Endothelial cell of umbilical vein (primary cell): ENCODE results near the gene SYNJ2BP. TPM values are rescaled to one million over a fixed set of nuclear protein-coding genes. Genes with fewer than 3 reads are reported as not detected.

Source experiments
- BruUV-seq: library from RNA; stranded (reverse); fragments of 400-500 nt; replicated peaks from 2 replicates; lab custom pipeline; 2021; lab: Mats Ljungman, UMichigan
- CTCF ChIA-PET: fragments of 300-600, 350-600 bp; sonication (Branson Sonifier 250); formaldehyde crosslinking; loops from one replicate; lab custom pipeline; 2021; ENCODE audit warnings: antibody characterized with exemption, inconsistent platforms; lab: Charles Lee
- POLR2A ChIA-PET: fragments of 300-600, 350-600 bp; sonication (Branson Sonifier 250); formaldehyde crosslinking; loops from one replicate; lab custom pipeline; 2021; ENCODE audit warnings: antibody characterized with exemption, inconsistent platforms; lab: Charles Lee
- DNase-seq: peaks from one replicate; pipeline ENCODE4 v3.0.0-alpha.2; 2011; ENCODE audit warnings: low read depth, low spot score
- FAIRE-seq: peaks from 2 replicates; lab custom pipeline; 2011; peaks lifted over from hg19 to GRCh38; lab: Jason Lieb, UNC
- H2AFZ ChIP-seq: 2 replicates; pipeline ENCODE4 v1.6.0; 2012; ENCODE audit warnings: low read depth, low read length, control low read depth, inconsistent platforms
- H3K27ac ChIP-seq: 2 replicates; pipeline ENCODE4 v1.5.1; 2011; ENCODE audit warnings: low read depth, mild to moderate bottlenecking, control low read depth, low read length, moderate library complexity; ENCODE audit not compliant: insufficient read depth
- H3K27me3 ChIP-seq, 2 experiments: 2 replicates each; pipeline versions ENCODE4 v1.6.0 to v1.6.1; 2011; ENCODE audit warnings: low read length in 2 of 2, mixed read lengths in 1 of 2; ENCODE audit not compliant: control insufficient read depth in 2 of 2, insufficient read depth in 2 of 2
- H3K36me3 ChIP-seq, 2 experiments: 2 replicates in 1 of 2; 3 replicates in 1 of 2; pipeline ENCODE4 v1.5.1; 2011; ENCODE audit warnings: low read length in 2 of 2, mild to moderate bottlenecking in 1 of 2, moderate library complexity in 1 of 2; ENCODE audit not compliant: control insufficient read depth in 2 of 2, insufficient read depth in 2 of 2; ENCODE audit errors: extremely low read depth in 1 of 2
- H3K4me1 ChIP-seq: 3 replicates; pipeline ENCODE4 v1.5.1; 2011; ENCODE audit warnings: mild to moderate bottlenecking, low read length; ENCODE audit not compliant: control insufficient read depth, insufficient read depth; ENCODE audit errors: extremely low read depth
- H3K4me2 ChIP-seq: 2 replicates; pipeline ENCODE4 v1.6.1; 2011; ENCODE audit warnings: low read length, control low read depth, mixed read lengths; ENCODE audit not compliant: insufficient read depth
- H3K4me3 ChIP-seq, 3 experiments: fragments of 200-600 bp in 1 of 3; sonication (generic), shearing (Covaris generic) in 1 of 3; replicated peaks in 1 of 3; 2 replicates each; pipeline ENCODE4 v1.5.1; 2011 to 2016; ENCODE audit warnings: control low read depth in 3 of 3, low read length in 3 of 3, mild to moderate bottlenecking in 2 of 3, inconsistent platforms in 1 of 3, low read depth in 1 of 3, moderate library complexity in 1 of 3; ENCODE audit not compliant: insufficient read depth in 1 of 3
- H3K79me2 ChIP-seq: 2 replicates; pipeline ENCODE4 v1.6.0; 2012; ENCODE audit warnings: low read length, inconsistent platforms; ENCODE audit not compliant: control insufficient read depth, insufficient read depth
- H3K9ac ChIP-seq: replicated peaks from 2 replicates; pipeline ENCODE3; 2011; ENCODE audit warnings: low read length, control low read depth; ENCODE audit not compliant: insufficient read depth; ENCODE audit errors: extremely low read depth
- H3K9me1 ChIP-seq: replicated peaks from 3 replicates; pipeline ENCODE4 v1.6.0; 2011; ENCODE audit warnings: mild to moderate bottlenecking, low read length; ENCODE audit not compliant: control insufficient read depth, insufficient read depth; ENCODE audit errors: extremely low read depth
- H3K9me3 ChIP-seq: replicated peaks from 2 replicates; pipeline ENCODE4 v1.5.1; 2012; ENCODE audit warnings: low read length, inconsistent platforms; ENCODE audit not compliant: control insufficient read depth, insufficient read depth
- H4K20me1 ChIP-seq: replicated peaks from 2 replicates; pipeline ENCODE3; 2011; ENCODE audit warnings: mild to moderate bottlenecking, low read length; ENCODE audit not compliant: control insufficient read depth, insufficient read depth; ENCODE audit errors: extremely low read depth
- EZH2 ChIP-seq: IDR thresholded peaks from 2 replicates; pipeline ENCODE4 v1.6.1; 2012; ENCODE audit warnings: borderline replicate concordance, low read depth, mild to moderate bottlenecking, moderate library complexity, low read length, inconsistent platforms; ENCODE audit not compliant: severe bottlenecking
- FOS ChIP-seq: IDR thresholded peaks from 2 replicates; pipeline ENCODE4 v1.6.1; 2011; ENCODE audit warnings: mild to moderate bottlenecking, low read length, moderate library complexity, borderline replicate concordance; ENCODE audit not compliant: insufficient read depth
- GATA2 ChIP-seq: IDR thresholded peaks from 2 replicates; pipeline ENCODE4 v1.7.0; 2011; ENCODE audit warnings: low read depth, mild to moderate bottlenecking, moderate library complexity, mixed read lengths, low read length; ENCODE audit not compliant: insufficient read length, insufficient read depth
- JUN ChIP-seq: IDR thresholded peaks from 2 replicates; pipeline ENCODE4 v1.6.1; 2011; ENCODE audit warnings: borderline replicate concordance, low read depth; ENCODE audit not compliant: insufficient read length, insufficient read depth
- MYC ChIP-seq: IDR thresholded peaks from one replicate; pipeline ENCODE4 v1.6.1; 2011; ENCODE audit warnings: mild to moderate bottlenecking, low read depth, low read length
- POLR2A ChIP-seq: IDR thresholded peaks from 2 replicates; pipeline ENCODE4 v1.6.1; 2012; ENCODE audit warnings: low read depth, mild to moderate bottlenecking, control low read depth, low read length
- POLR2AphosphoS5 ChIP-seq: IDR thresholded peaks from 2 replicates; pipeline ENCODE4 v1.6.1; 2012; ENCODE audit warnings: low read depth, mild to moderate bottlenecking, control low read depth, low read length, moderate library complexity; ENCODE audit not compliant: insufficient read depth
- dilution Hi-C: fragments of 300-500 bp; cut with MboI; formaldehyde crosslinking; loops from one replicate; pipeline ENCODE4 v1.15.0; 2019; ENCODE audit warnings: low sequenced_read_pairs; ENCODE audit not compliant: extremely low pct_ligation_motif_present
- intact Hi-C: fragments of 100-400 bp; cut with micrococcal nuclease; formaldehyde crosslinking; loops from one replicate; pipeline ENCODE4 v1.10.0; 2022
- polyA plus RNA-seq, 4 experiments: library from polyadenylated mRNA; depleted of rRNA in 3 of 4; stranded (reverse) in 3 of 4; unstranded in 1 of 4; fragments of >200 nt; gene quantifications; 2 replicates each; pipeline versions ENCODE4 v1.2.1 to v1.2.3, GENCODE V29; 2011 to 2012; ENCODE audit warnings: missing spikeins in 1 of 4
- total RNA-seq: library from RNA; stranded (reverse); gene quantifications from 2 replicates; pipeline ENCODE4 v1.2.3, GENCODE V29; 2021
- TF ChIP-seq, protein P1 (sequence below): IDR thresholded peaks from 2 replicates; pipeline ENCODE4 v1.6.1; 2011; ENCODE audit not compliant: insufficient read depth, insufficient read length
- TF ChIP-seq, protein P2 (sequence below), 2 donors: IDR thresholded peaks; 1 replicate in 1 of 2; 2 replicates in 1 of 2; pipeline ENCODE4 v1.5.1; 2011; ENCODE audit warnings: low read length in 2 of 2, mild to moderate bottlenecking in 2 of 2, moderate library complexity in 2 of 2, control low read depth in 1 of 2, inconsistent platforms in 1 of 2, low read depth in 1 of 2; ENCODE audit not compliant: insufficient read depth in 1 of 2; ENCODE audit errors: extremely low read depth in 1 of 2

Gene SYNJ2BP
- total and polyA plus RNA-seq, 2 donors (not counting 3 experiments of a cell fraction or from before 2014, with no cell fraction given): 13.1 to 26.9 TPM

DNA sequence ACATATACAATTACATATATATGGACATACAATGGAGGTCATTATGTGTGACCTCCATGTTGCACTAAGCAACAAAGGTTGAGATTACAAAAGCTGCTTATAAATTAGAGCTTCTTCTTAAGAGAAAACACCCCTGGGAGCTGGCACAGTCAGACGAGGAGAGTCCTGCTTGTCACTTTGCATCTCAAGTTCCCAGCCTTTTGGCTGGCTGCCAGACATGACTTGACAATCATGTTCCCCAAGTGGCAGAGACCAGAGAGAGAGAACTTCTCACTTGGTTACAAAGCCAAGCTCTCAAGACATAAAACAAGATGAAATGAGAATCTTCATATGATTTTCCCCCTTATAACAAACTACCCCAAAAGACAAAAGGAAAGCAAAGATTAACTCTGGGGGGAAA is 8.5 kb upstream of the SYNJ2BP start:
- CTCF ChIA-PET: no interaction called here
- dilution Hi-C loops (no loop called here), intact Hi-C loops (no loop called here)
- Histone ChIP-seq H3K4me3 (no peak overlapping the region), H3K36me3 (no peaks in the 10 kb centered on the region), H2AFZ (no peak overlapping the region), H3K4me2 (no peak overlapping the region), H4K20me1 (no peaks in the 10 kb centered on the region), H3K9ac (no peak overlapping the region), H3K9me3 (no peaks in the 10 kb centered on the region), H3K27me3 (no peaks in the 10 kb centered on the region), H3K4me1 (no peaks in the 10 kb centered on the region), H3K79me2 (no peaks in the 10 kb centered on the region), H3K9me1 (no peaks in the 10 kb centered on the region), H3K27ac (no peak overlapping the region)
- TF ChIP-seq POLR2A: no peak
- TF ChIP-seq, protein P1, sequence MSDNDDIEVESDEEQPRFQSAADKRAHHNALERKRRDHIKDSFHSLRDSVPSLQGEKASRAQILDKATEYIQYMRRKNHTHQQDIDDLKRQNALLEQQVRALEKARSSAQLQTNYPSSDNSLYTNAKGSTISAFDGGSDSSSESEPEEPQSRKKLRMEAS: no peak
- no peak for TF ChIP-seq JUN
- no peak for TF ChIP-seq GATA2
- no peak for TF ChIP-seq FOS
- TF ChIP-seq, protein P2, sequence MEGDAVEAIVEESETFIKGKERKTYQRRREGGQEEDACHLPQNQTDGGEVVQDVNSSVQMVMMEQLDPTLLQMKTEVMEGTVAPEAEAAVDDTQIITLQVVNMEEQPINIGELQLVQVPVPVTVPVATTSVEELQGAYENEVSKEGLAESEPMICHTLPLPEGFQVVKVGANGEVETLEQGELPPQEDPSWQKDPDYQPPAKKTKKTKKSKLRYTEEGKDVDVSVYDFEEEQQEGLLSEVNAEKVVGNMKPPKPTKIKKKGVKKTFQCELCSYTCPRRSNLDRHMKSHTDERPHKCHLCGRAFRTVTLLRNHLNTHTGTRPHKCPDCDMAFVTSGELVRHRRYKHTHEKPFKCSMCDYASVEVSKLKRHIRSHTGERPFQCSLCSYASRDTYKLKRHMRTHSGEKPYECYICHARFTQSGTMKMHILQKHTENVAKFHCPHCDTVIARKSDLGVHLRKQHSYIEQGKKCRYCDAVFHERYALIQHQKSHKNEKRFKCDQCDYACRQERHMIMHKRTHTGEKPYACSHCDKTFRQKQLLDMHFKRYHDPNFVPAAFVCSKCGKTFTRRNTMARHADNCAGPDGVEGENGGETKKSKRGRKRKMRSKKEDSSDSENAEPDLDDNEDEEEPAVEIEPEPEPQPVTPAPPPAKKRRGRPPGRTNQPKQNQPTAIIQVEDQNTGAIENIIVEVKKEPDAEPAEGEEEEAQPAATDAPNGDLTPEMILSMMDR (IDR thresholded peaks at IDR 0.05; ENCODE audit: extremely low read depth in 1 of 2, insufficient read depth in 1 of 2, low read depth in 1 of 2, low read length in 2 of 2): no peak
- TF ChIP-seq POLR2AphosphoS5: no peak
- no peak for TF ChIP-seq EZH2
- TF ChIP-seq MYC: no peak
- BruUV-seq: no TSS peak
- FAIRE-seq (no peak), DNase-seq (no peak)
- POLR2A ChIA-PET: no interaction called here
